Right lobe of liver (tissue), 4 donors: ENCODE data around the gene PSMD6.

Experiments
- CTCF ChIP-seq, 4 donors: fragments of 200-600 bp in 3 of 4; fragments of 450-650 bp in 1 of 4; IDR thresholded peaks; one replicate each; pipeline versions ENCODE4 v1.5.1 to v1.8.0; 2016 to 2022; ENCODE audit warnings: antibody characterized with exemption in 4 of 4, mild to moderate bottlenecking in 2 of 4
- POLR2A ChIP-seq: fragments of 450-650 bp; IDR thresholded peaks from one replicate; pipeline ENCODE4 v1.6.1; 2017; ENCODE audit warnings: antibody characterized with exemption, mild to moderate bottlenecking
- donor health status: DM: no; HTN: no; CAD: no.
- donor health status: DM: no; HTN: no; CAD: no.
- donor health status: DM: no; HTN: yes; CAD: no.

GRCh38 chr3:64021922-64022321 is 1.4 kb downstream of the PSMD6 start:
- TF ChIP-seq POLR2A (no peak), CTCF (IDR thresholded peaks at IDR 0.05) (no peak)
